ENCODE results near the gene ZDHHC11. TPM values are rescaled to one million over a fixed set of nuclear protein-coding genes. Genes with fewer than 3 reads are reported as not detected.

ZDHHC11 gene
- total and polyA plus RNA-seq, 2 experiments from 2014 or later = 8.0 to 29.1 TPM

DNA sequence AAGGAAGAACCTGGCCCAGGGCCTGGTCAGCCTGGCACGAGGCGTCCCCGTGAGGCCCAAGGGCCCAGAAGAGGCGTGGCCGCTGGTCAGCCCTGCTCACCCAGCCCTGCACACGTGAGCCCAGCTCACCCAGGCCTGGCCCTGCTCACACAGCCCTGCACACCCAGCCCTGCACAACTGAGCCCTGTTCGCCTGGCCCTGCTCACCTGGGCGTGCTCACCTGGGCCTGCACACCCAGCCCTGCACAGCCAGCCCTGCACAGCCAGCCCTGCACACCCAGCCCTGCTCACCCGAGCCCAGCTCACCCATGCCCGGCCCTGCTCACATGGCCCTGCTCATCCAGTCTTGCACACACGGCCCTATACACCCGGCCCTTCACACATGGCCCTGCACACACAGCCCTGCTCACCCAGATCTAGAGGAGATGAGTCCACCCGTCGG is 2.1 kb downstream of the ZDHHC11 start:
- Histone ChIP-seq H3K4me1 (ENCODE audit: insufficient read depth) (no peaks in the 10 kb centered on the region), H3K36me3 (ENCODE audit: insufficient read depth) (no peaks in the 10 kb centered on the region), H3K4me3 (no peak overlapping the region), H3K27ac (ENCODE audit: low read depth) (no peak overlapping the region), H3K27me3 (ENCODE audit: insufficient read depth) (no peaks in the 10 kb centered on the region), H3F3A (replicated peaks; ENCODE audit: low read depth) (no peaks in the 10 kb centered on the region), H3K9me2 (ENCODE audit: insufficient read depth) (no peaks in the 10 kb centered on the region), H3K4me2 (no peak overlapping the region), H3K79me2 (replicated peaks; ENCODE audit: insufficient read depth) (no peaks in the 10 kb centered on the region), H4K20me1 (replicated peaks; ENCODE audit: insufficient read depth) (no peaks in the 10 kb centered on the region), H2AFZ (no peak overlapping the region)
- H3K9me3 Mint-ChIP-seq = no peaks in the 10 kb centered on the region; the same call in 2 of the 3 replicates
- peaks cover 9% of the 10 kb centered on the region for H3K27me3 Mint-ChIP-seq (ENCODE audit: insufficient read depth, low read depth, poor library complexity)
- H3K4me3 Mint-ChIP-seq = no peak overlapping the region
- ATAC-seq = no peak
- H3K4me1 Mint-ChIP-seq = peaks cover 4% of the 10 kb centered on the region; the same call in 1 of the 3 replicates
- no peak overlapping the region for H3K27ac Mint-ChIP-seq
- TF ChIP-seq NANOG (IDR thresholded peaks at IDR 0.05; ENCODE audit: borderline replicate concordance) = no peak
- TF ChIP-seq JUNB (IDR thresholded peaks at IDR 0.05; ENCODE audit: unreplicated experiment) = no peak
- TF ChIP-seq, protein P1, sequence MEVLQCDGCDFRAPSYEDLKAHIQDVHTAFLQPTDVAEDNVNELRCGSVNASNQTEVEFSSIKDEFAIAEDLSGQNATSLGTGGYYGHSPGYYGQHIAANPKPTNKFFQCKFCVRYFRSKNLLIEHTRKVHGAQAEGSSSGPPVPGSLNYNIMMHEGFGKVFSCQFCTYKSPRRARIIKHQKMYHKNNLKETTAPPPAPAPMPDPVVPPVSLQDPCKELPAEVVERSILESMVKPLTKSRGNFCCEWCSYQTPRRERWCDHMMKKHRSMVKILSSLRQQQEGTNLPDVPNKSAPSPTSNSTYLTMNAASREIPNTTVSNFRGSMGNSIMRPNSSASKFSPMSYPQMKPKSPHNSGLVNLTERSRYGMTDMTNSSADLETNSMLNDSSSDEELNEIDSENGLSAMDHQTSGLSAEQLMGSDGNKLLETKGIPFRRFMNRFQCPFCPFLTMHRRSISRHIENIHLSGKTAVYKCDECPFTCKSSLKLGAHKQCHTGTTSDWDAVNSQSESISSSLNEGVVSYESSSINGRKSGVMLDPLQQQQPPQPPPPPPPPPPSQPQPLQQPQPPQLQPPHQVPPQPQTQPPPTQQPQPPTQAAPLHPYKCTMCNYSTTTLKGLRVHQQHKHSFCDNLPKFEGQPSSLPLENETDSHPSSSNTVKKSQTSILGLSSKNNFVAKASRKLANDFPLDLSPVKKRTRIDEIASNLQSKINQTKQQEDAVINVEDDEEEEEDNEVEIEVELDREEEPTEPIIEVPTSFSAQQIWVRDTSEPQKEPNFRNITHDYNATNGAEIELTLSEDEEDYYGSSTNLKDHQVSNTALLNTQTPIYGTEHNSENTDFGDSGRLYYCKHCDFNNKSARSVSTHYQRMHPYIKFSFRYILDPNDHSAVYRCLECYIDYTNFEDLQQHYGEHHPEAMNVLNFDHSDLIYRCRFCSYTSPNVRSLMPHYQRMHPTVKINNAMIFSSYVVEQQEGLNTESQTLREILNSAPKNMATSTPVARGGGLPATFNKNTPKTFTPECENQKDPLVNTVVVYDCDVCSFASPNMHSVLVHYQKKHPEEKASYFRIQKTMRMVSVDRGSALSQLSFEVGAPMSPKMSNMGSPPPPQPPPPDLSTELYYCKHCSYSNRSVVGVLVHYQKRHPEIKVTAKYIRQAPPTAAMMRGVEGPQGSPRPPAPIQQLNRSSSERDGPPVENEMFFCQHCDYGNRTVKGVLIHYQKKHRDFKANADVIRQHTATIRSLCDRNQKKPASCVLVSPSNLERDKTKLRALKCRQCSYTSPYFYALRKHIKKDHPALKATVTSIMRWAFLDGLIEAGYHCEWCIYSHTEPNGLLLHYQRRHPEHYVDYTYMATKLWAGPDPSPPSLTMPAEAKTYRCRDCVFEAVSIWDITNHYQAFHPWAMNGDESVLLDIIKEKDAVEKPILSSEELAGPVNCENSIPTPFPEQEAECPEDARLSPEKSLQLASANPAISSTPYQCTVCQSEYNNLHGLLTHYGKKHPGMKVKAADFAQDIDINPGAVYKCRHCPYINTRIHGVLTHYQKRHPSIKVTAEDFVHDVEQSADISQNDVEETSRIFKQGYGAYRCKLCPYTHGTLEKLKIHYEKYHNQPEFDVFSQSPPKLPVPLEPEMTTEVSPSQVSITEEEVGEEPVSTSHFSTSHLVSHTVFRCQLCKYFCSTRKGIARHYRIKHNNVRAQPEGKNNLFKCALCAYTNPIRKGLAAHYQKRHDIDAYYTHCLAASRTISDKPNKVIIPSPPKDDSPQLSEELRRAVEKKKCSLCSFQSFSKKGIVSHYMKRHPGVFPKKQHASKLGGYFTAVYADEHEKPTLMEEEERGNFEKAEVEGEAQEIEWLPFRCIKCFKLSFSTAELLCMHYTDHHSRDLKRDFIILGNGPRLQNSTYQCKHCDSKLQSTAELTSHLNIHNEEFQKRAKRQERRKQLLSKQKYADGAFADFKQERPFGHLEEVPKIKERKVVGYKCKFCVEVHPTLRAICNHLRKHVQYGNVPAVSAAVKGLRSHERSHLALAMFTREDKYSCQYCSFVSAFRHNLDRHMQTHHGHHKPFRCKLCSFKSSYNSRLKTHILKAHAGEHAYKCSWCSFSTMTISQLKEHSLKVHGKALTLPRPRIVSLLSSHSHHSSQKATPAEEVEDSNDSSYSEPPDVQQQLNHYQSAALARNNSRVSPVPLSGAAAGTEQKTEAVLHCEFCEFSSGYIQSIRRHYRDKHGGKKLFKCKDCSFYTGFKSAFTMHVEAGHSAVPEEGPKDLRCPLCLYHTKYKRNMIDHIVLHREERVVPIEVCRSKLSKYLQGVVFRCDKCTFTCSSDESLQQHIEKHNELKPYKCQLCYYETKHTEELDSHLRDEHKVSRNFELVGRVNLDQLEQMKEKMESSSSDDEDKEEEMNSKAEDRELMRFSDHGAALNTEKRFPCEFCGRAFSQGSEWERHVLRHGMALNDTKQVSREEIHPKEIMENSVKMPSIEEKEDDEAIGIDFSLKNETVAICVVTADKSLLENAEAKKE (CRISPR knock-in tag; IDR thresholded peaks at IDR 0.05) = no peak
- TF ChIP-seq STAT1 (IDR thresholded peaks at IDR 0.05; ENCODE audit: unreplicated experiment) = no peak
- no peak for TF ChIP-seq ZNF114 (CRISPR knock-in tag; IDR thresholded peaks at IDR 0.05)
- TF ChIP-seq, protein P2, sequence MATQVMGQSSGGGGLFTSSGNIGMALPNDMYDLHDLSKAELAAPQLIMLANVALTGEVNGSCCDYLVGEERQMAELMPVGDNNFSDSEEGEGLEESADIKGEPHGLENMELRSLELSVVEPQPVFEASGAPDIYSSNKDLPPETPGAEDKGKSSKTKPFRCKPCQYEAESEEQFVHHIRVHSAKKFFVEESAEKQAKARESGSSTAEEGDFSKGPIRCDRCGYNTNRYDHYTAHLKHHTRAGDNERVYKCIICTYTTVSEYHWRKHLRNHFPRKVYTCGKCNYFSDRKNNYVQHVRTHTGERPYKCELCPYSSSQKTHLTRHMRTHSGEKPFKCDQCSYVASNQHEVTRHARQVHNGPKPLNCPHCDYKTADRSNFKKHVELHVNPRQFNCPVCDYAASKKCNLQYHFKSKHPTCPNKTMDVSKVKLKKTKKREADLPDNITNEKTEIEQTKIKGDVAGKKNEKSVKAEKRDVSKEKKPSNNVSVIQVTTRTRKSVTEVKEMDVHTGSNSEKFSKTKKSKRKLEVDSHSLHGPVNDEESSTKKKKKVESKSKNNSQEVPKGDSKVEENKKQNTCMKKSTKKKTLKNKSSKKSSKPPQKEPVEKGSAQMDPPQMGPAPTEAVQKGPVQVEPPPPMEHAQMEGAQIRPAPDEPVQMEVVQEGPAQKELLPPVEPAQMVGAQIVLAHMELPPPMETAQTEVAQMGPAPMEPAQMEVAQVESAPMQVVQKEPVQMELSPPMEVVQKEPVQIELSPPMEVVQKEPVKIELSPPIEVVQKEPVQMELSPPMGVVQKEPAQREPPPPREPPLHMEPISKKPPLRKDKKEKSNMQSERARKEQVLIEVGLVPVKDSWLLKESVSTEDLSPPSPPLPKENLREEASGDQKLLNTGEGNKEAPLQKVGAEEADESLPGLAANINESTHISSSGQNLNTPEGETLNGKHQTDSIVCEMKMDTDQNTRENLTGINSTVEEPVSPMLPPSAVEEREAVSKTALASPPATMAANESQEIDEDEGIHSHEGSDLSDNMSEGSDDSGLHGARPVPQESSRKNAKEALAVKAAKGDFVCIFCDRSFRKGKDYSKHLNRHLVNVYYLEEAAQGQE (IDR thresholded peaks at IDR 0.05; ENCODE audit: unreplicated experiment) = no peak
- TF ChIP-seq, protein P3, sequence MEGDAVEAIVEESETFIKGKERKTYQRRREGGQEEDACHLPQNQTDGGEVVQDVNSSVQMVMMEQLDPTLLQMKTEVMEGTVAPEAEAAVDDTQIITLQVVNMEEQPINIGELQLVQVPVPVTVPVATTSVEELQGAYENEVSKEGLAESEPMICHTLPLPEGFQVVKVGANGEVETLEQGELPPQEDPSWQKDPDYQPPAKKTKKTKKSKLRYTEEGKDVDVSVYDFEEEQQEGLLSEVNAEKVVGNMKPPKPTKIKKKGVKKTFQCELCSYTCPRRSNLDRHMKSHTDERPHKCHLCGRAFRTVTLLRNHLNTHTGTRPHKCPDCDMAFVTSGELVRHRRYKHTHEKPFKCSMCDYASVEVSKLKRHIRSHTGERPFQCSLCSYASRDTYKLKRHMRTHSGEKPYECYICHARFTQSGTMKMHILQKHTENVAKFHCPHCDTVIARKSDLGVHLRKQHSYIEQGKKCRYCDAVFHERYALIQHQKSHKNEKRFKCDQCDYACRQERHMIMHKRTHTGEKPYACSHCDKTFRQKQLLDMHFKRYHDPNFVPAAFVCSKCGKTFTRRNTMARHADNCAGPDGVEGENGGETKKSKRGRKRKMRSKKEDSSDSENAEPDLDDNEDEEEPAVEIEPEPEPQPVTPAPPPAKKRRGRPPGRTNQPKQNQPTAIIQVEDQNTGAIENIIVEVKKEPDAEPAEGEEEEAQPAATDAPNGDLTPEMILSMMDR (conservative IDR thresholded peaks at IDR 0.05; ENCODE audit: low read depth in 2 of 2) = no peak
- TF ChIP-seq EZH2 (IDR thresholded peaks at IDR 0.05; ENCODE audit: low read depth, unreplicated experiment) = no peak
- no peak for TF ChIP-seq ETS1 (IDR thresholded peaks at IDR 0.05)
- TF ChIP-seq EZH2phosphoT487 (IDR thresholded peaks at IDR 0.05; ENCODE audit: unreplicated experiment) = no peak
- no peak for TF ChIP-seq CREB1 (CRISPR knock-in tag; IDR thresholded peaks at IDR 0.05; ENCODE audit: low read depth)
- no peak for TF ChIP-seq ZNF331 (CRISPR knock-in tag; IDR thresholded peaks at IDR 0.05; ENCODE audit: low read depth)
- TF ChIP-seq POLR2AphosphoS5 (IDR thresholded peaks at IDR 0.05; ENCODE audit: low read depth) = no peak
- H3K36me3 Mint-ChIP-seq (ENCODE audit: low read depth) = peaks cover 12% of the 10 kb centered on the region; the same call in 2 of the 3 replicates
- DNase-seq (ENCODE audit: low spot score) = no peak
